ENCODE data around the gene DNAL1. TPM values are rescaled to one million over a fixed set of nuclear protein-coding genes. Genes with fewer than 3 reads are reported as not detected.
A peak's percentile ranks its signal among the peaks of the same experiment; 100 is the strongest.

Gene DNAL1
- total and polyA plus RNA-seq, 2 experiments from 2014 or later = 12.2 to 19.4 TPM

DNA sequence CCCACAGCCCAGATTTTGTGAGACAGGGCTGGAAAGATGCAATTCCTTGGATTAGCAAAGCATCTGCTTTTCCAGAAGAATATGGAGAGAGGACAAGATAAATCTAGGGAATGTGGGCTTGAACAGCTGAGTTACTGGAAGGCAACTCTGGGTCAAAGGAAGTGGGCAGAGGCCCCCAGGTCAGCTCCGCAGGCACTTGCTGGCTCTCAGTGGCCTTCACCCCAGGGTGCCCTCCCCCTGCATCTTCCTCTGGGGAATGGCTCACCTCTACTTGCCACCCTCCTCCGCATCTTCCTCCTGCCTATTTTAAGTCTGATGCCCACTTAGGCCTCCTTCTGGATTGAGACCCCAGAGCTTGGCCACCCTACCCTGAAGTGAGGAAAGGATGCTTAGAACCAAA is 79.9 kb downstream of the DNAL1 start:
- TF ChIP-seq, protein P1, sequence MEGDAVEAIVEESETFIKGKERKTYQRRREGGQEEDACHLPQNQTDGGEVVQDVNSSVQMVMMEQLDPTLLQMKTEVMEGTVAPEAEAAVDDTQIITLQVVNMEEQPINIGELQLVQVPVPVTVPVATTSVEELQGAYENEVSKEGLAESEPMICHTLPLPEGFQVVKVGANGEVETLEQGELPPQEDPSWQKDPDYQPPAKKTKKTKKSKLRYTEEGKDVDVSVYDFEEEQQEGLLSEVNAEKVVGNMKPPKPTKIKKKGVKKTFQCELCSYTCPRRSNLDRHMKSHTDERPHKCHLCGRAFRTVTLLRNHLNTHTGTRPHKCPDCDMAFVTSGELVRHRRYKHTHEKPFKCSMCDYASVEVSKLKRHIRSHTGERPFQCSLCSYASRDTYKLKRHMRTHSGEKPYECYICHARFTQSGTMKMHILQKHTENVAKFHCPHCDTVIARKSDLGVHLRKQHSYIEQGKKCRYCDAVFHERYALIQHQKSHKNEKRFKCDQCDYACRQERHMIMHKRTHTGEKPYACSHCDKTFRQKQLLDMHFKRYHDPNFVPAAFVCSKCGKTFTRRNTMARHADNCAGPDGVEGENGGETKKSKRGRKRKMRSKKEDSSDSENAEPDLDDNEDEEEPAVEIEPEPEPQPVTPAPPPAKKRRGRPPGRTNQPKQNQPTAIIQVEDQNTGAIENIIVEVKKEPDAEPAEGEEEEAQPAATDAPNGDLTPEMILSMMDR (IDR thresholded peaks at IDR 0.05; ENCODE audit: low read depth, low read length) = no peak
- H3K4me3 ChIP-seq = no peak overlapping the region
- H3K9me3 ChIP-seq (ENCODE audit: low read depth) = no peaks in the 10 kb centered on the region
- no peaks in the 10 kb centered on the region for H3K27me3 ChIP-seq
- DNase-seq (ENCODE audit: low read depth in 1 of 2, low spot score in 1 of 2) = no peak
- peaks cover 33% of the 10 kb centered on the region for H3K36me3 ChIP-seq
- no peak overlapping the region for H3K27ac ChIP-seq
- peaks cover 8% of the 10 kb centered on the region for H3K4me1 ChIP-seq (ENCODE audit: low read depth)

DNA sequence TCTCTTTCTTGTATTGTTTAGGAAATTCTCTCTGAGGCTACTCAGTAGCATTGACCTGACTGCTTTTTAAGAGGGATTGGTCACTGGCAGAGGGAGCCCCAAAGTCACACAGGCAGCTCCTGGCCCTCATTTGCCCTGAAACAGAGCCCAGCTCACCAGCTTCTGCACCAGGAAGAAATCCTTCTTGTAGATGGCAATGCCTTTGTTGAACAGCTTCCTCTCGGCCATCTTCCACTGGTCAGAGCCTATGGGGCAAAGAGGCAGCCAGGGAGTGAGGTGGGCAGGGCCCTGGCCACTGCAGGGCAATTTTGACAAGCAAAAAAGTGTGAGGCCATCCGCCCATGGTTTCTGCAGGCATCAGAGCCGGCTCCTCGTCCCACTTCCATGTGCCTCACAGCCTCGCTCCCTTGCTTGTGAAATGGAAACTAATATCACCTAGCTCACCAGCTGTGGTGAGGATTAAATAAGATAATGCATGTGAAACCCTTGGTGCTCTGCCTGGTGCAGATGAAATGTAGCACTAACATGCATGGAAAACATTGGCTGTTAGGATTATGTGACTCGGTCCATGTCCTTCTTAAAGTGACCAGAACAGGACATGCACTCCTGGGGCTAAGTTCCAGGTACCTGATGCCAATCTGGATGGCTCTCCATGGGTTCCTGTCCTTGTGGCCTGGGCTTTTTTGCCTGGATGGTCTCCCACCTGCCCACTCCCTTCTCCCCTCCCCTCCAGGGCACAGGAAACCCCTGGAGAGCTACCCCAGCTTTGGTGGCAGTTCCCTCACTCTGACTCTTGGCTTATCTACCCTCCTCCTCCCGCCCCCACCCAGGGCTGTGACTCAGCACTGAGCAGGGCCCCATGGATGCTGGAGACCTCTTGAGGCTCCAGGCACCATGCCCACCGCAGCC is 80.6 kb downstream of the DNAL1 start:
- H3K27me3 ChIP-seq = no peaks in the 10 kb centered on the region
- H3K9me3 ChIP-seq (ENCODE audit: low read depth) = no peaks in the 10 kb centered on the region
- TF ChIP-seq, protein P1 (IDR thresholded peaks at IDR 0.05; ENCODE audit: low read depth, low read length) = no peak
- peaks cover 8% of the 10 kb centered on the region for H3K4me1 ChIP-seq (ENCODE audit: low read depth)
- H3K27ac ChIP-seq = no peak overlapping the region
- DNase-seq (ENCODE audit: low read depth in 1 of 2, low spot score in 1 of 2) = peak in 1 of 2 donors; percentile 65
- H3K36me3 ChIP-seq = peaks cover 33% of the 10 kb centered on the region
- H3K4me3 ChIP-seq = no peak overlapping the region

DNA sequence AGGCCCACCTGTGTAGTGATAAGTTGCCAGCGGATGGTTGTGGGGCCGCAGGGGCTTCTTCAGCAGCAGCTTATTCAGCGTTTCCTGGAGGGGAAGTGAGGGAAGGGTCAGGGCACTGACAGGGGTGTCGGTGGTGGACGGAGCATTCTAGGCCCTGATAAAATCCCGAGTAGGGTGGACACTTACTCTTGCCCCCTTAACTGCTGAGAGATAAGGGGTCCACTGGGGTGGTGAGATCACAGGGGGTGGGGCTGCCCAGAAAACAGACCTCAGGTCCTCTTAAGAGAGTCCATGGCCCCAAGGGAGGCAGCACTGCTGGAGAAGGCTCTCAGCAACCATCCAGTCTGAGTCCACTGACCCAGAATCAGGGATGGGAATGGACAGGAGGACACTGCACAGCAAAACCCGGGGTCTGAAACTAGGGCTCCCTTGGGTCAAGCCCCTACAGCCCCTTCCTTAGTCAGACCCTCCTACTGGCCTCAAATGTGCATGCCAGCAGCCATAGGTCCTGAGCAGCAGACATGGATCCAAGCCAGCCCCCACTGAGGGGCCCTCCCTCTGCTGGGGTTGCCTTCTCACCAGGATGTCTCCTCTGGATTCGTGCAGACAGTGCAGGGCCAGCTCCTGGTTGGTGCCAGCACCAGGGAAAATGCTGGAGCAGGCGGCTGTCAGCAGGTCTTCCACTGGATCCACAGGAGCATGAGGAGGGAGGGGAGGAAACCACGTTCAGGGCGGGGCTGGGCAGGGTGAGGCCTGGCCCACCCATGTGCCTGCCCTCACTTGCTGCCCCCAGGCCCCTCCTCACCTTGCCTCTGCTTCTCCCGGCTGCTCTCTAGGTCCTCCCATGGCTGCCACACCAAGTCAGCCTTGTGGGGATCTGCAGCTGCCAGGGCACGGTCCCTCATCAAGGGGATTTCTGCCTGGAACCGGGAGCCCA is 81.5 kb downstream of the DNAL1 start:
- peak in 1 of 2 donors; percentile 61 for DNase-seq (ENCODE audit: low read depth in 1 of 2, low spot score in 1 of 2)
- Histone ChIP-seq H3K27me3 (no peaks in the 10 kb centered on the region), H3K4me3 (no peak overlapping the region), H3K36me3 (peaks cover 30% of the 10 kb centered on the region), H3K9me3 (ENCODE audit: low read depth) (no peaks in the 10 kb centered on the region), H3K4me1 (ENCODE audit: low read depth) (peaks cover 8% of the 10 kb centered on the region), H3K27ac (no peak overlapping the region)
- TF ChIP-seq, protein P1 (IDR thresholded peaks at IDR 0.05; ENCODE audit: low read depth, low read length) = no peak

DNA sequence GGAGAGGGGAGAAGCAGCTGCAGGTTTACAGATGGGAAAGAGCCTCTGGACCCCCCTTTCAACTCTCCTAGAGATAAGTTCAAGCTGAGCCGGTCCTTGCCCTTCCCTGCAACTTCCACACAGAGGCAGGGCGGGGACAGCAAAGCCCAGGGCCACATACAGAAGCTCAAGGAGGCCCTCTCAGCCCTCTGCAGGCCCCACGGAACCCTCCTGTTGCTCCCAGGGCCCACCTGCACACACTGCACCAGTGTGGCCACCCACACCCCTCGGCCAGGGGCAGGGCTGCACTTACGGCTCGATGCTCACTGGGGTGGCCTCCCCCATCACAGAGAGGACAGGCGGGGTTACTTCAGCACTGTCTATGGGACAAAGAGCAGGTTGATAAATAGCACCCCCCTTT is 82.4 kb downstream of the DNAL1 start:
- no peak overlapping the region for H3K4me3 ChIP-seq
- DNase-seq (ENCODE audit: low read depth in 1 of 2, low spot score in 1 of 2) = no peak
- H3K4me1 ChIP-seq (ENCODE audit: low read depth) = peaks cover 8% of the 10 kb centered on the region
- H3K9me3 ChIP-seq (ENCODE audit: low read depth) = no peaks in the 10 kb centered on the region
- H3K27me3 ChIP-seq = no peaks in the 10 kb centered on the region
- H3K36me3 ChIP-seq = peaks cover 27% of the 10 kb centered on the region
- TF ChIP-seq, protein P1 (IDR thresholded peaks at IDR 0.05; ENCODE audit: low read depth, low read length) = no peak
- no peak overlapping the region for H3K27ac ChIP-seq

DNA sequence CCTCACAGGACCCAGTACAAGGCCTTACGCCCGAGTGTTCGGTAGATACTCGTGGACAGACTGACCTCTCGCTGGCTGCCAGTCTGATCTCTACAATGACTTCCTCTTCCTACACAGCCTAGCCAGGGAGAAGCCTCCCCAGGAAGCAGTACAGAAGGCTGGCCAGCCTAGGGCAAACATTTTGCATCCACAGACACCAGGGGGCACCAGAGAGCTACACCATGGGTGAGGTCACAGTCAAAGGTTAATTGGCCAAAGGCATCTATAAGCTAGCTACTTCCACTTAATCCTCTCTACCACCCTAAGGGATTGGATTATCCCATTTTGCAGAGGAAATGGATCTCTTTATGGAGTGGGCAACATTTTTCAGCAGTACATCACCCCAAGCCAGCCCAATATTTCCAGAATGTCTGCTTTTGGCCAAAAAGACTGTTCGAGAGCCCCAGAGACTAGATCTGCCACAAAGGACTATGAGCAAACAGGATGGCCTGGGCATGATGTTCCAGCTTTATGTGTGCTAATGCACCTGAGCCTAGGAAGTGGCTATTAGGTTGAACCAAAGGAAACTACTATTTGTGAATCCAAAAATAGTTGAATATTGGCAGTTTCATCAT is 84.0 kb downstream of the DNAL1 start:
- H3K27ac ChIP-seq = no peak overlapping the region
- no peaks in the 10 kb centered on the region for H3K9me3 ChIP-seq (ENCODE audit: low read depth)
- H3K4me3 ChIP-seq = no peak overlapping the region
- peaks cover 12% of the 10 kb centered on the region for H3K36me3 ChIP-seq
- no peaks in the 10 kb centered on the region for H3K27me3 ChIP-seq
- H3K4me1 ChIP-seq (ENCODE audit: low read depth) = peaks cover 8% of the 10 kb centered on the region
- TF ChIP-seq, protein P1 (IDR thresholded peaks at IDR 0.05; ENCODE audit: low read depth, low read length) = peak; percentile 96
- DNase-seq (ENCODE audit: low read depth in 1 of 2, low spot score in 1 of 2) = peak; percentile 86 to 88

Data from cardiac muscle cell (in vitro differentiated cells and primary cell).